ENCODE results near the gene SRSF4. TPM values are rescaled to one million over a fixed set of nuclear protein-coding genes. Genes with fewer than 3 reads are reported as not detected.

Gene SRSF4
- polyA plus RNA-seq, 1 of the 3 experiments (the other 2 are of a cell fraction) = 62.6 TPM

DNA sequence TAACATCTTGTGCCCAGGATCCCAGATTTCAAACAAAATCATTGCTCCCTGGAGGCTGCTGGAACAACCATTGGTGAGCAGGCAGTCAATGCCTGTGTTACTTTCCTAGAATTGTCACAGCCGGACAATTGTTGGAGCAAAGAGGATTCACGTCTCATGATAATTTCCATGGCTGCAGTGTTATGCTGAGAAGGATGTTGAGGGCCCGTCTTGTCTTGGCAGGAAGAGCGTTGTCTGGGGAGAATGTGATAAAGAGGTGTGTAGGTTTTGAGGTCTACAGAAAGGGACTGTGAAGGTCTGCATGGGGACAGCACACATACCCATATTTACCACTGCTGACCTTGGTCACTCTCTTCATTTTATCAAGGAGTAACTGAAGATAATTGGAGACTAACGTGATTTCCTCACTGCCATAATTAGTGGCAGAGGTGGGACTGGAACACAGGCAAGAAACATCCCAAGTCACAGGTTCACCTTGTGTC is 42.7 kb upstream of the SRSF4 start:
- Histone ChIP-seq H3K4me2 (no peak overlapping the region), H4K20me1 (ENCODE audit: insufficient read depth) (no peaks in the 10 kb centered on the region), H3K79me2 (ENCODE audit: insufficient read depth) (peaks cover 20% of the 10 kb centered on the region; the same call in 1 of the 2 replicates), H2AFZ (ENCODE audit: low read depth) (no peak overlapping the region), H3K9me3 (no peaks in the 10 kb centered on the region), H3K9me2 (no peaks in the 10 kb centered on the region), H3K36me3 (replicated peaks in 1 of 2; ENCODE audit: control insufficient read depth in 1 of 2, insufficient read depth in 2 of 2, low read length in 1 of 2) (peaks cover 3 to 4% of the 10 kb centered on the region in 2 experiments), H3K9ac (no peak overlapping the region), H3K4me1 (ENCODE audit: control insufficient read depth in 1 of 2, insufficient read depth in 2 of 2, low read depth in 1 of 2, low read length in 1 of 2) (peaks cover 0 to under 1% of the 10 kb centered on the region in 2 experiments; a peak in 2 of 4 replicates), H3F3A (replicated peaks; ENCODE audit: insufficient read depth) (no peaks in the 10 kb centered on the region), H3K27ac (ENCODE audit: low read depth in 2 of 2, low read length in 1 of 2) (no peak overlapping the region), H3K4me3 (ENCODE audit: low read depth in 2 of 2, low read length in 1 of 2) (no peak overlapping the region), H3K27me3 (ENCODE audit: insufficient read depth) (no peaks in the 10 kb centered on the region)
- 85% methylated on average over 5 of the region's 5 CpGs for WGBS (ENCODE audit: low lambda C conversion rate)
- CTCF ChIA-PET = interaction anchor here (1.2 kb wide), 1 partner anchor 347 kb away, joined by 5 read pairs; no protein-coding TSS in a partner anchor
- POLR2A ChIA-PET = no interaction called here
- TF ChIP-seq CHD2 (IDR thresholded peaks at IDR 0.05; ENCODE audit: low read length, partially characterized antibody) (no peak), IRF3 (IDR thresholded peaks at IDR 0.05; ENCODE audit: low read depth, low read length) (no peak), EZH2phosphoT487 (IDR thresholded peaks at IDR 0.05; ENCODE audit: borderline replicate concordance, low read depth) (no peak), FOXM1 (IDR thresholded peaks at IDR 0.05; ENCODE audit: low read depth) (no peak)
- DNase-seq = no peak

- Histone ChIP-seq H3K27ac (ENCODE audit: low read depth in 2 of 2, low read length in 1 of 2) (no peak overlapping the region), H3K9me2 (no peaks in the 10 kb centered on the region), H4K20me1 (ENCODE audit: insufficient read depth) (no peaks in the 10 kb centered on the region), H3K36me3 (replicated peaks in 1 of 2; ENCODE audit: control insufficient read depth in 1 of 2, insufficient read depth in 2 of 2, low read length in 1 of 2) (peaks cover 3 to 9% of the 10 kb centered on the region in 2 experiments), H3F3A (replicated peaks; ENCODE audit: insufficient read depth) (no peaks in the 10 kb centered on the region), H2AFZ (ENCODE audit: low read depth) (no peak overlapping the region), H3K9me3 (no peaks in the 10 kb centered on the region), H3K4me1 (ENCODE audit: control insufficient read depth in 1 of 2, insufficient read depth in 2 of 2, low read depth in 1 of 2, low read length in 1 of 2) (no peaks in the 10 kb centered on the region; a peak in 1 of 4 replicates), H3K4me3 (ENCODE audit: low read depth in 2 of 2, low read length in 1 of 2) (no peak overlapping the region), H3K27me3 (ENCODE audit: insufficient read depth) (no peaks in the 10 kb centered on the region), H3K4me2 (no peak overlapping the region), H3K79me2 (ENCODE audit: insufficient read depth) (peaks cover 12% of the 10 kb centered on the region; the same call in 1 of the 2 replicates), H3K9ac (no peak overlapping the region)
- POLR2A ChIA-PET = no interaction called here
- no peak for TF ChIP-seq JUND (IDR thresholded peaks at IDR 0.05)
- TF ChIP-seq, protein P1, sequence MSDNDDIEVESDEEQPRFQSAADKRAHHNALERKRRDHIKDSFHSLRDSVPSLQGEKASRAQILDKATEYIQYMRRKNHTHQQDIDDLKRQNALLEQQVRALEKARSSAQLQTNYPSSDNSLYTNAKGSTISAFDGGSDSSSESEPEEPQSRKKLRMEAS (IDR thresholded peaks at IDR 0.05; ENCODE audit: low read depth) = no peak
- TF ChIP-seq FOXJ3 (CRISPR knock-in tag; IDR thresholded peaks at IDR 0.05) = no peak
- no peak for TF ChIP-seq USF2 (IDR thresholded peaks at IDR 0.05; ENCODE audit: borderline replicate concordance, low read depth, low read length)
- no peak for TF ChIP-seq RAD21 (IDR thresholded peaks at IDR 0.05; ENCODE audit: low read length)
- no peak for TF ChIP-seq EP300 (IDR thresholded peaks at IDR 0.05; ENCODE audit: borderline replicate concordance in 1 of 2, low read depth in 1 of 2, low read length in 1 of 2)
- no peak for TF ChIP-seq NFIC (IDR thresholded peaks at IDR 0.05; ENCODE audit: borderline replicate concordance)
- TF ChIP-seq TEAD4 (IDR thresholded peaks at IDR 0.05; ENCODE audit: borderline replicate concordance, insufficient read depth) = no peak
- TF ChIP-seq SIN3A (IDR thresholded peaks at IDR 0.05; ENCODE audit: borderline replicate concordance, low read depth, low read length) = no peak
- TF ChIP-seq YY1 (IDR thresholded peaks at IDR 0.05; ENCODE audit: low read depth) = no peak
- TF ChIP-seq NRF1 (IDR thresholded peaks at IDR 0.05; ENCODE audit: low read depth, low read length) = no peak
- TF ChIP-seq GATA2 (CRISPR knock-in tag; IDR thresholded peaks at IDR 0.05) = no peak
- no peak for TF ChIP-seq RXRA (IDR thresholded peaks at IDR 0.05; ENCODE audit: borderline replicate concordance, low read depth)
- TF ChIP-seq POLR2AphosphoS5 (IDR thresholded peaks at IDR 0.05; ENCODE audit: low read depth, low read length) = no peak
- TF ChIP-seq EZH2phosphoT487 (IDR thresholded peaks at IDR 0.05; ENCODE audit: borderline replicate concordance, low read depth) = no peak
- no peak for TF ChIP-seq TCF12 (IDR thresholded peaks at IDR 0.05)
- no peak for TF ChIP-seq IRF3 (IDR thresholded peaks at IDR 0.05; ENCODE audit: low read depth, low read length)
- no peak for TF ChIP-seq FOXM1 (IDR thresholded peaks at IDR 0.05; ENCODE audit: low read depth)
- DNase-seq = no peak
- CTCF ChIA-PET = interaction anchor here (0.8 kb wide), 1 partner anchor 13 kb away, joined by 3 read pairs; no protein-coding TSS in a partner anchor
- WGBS (ENCODE audit: low lambda C conversion rate) = 90% methylated on average over 6 of the region's 6 CpGs
Measured at GRCh38 chr1:29223521-29223920, 41.8 kb upstream of the SRSF4 start.

All from SK-N-SH (cell line).